GM10266 (cell line): ENCODE measurements around the gene BEAN1.

ENCODE experiments used
- DNase-seq: peaks from one replicate; pipeline ENCODE4 v3.0.0; 2012; ENCODE audit errors: extremely low spot score
- CTCF ChIP-seq: IDR thresholded peaks from 2 replicates; pipeline ENCODE4 v1.5.1; 2012; ENCODE audit warnings: mild to moderate bottlenecking, low read depth; ENCODE audit not compliant: control insufficient read depth, insufficient read depth; ENCODE audit errors: missing control alignments

The BEAN1 gene

GRCh38 chr16:66414891-66415290, 12.2 kb upstream of the BEAN1 start:
- no peak for DNase-seq

GRCh38 chr16:66416136-66416535, 11.0 kb upstream of the BEAN1 start:
- DNase-seq, result no peak
- no peak for TF ChIP-seq CTCF

More at GRCh38 chr16:66414891-66415290, 12.2 kb upstream of the BEAN1 start:
- no peak for TF ChIP-seq CTCF

- no peak for DNase-seq
Measured at GRCh38 chr16:66416939-66417700, 10.0 kb upstream of the BEAN1 start.

GRCh38 chr16:66418165-66418962, 8.7 kb upstream of the BEAN1 start:
- no peak for TF ChIP-seq CTCF
- DNase-seq, result no peak

More at GRCh38 chr16:66416939-66417700, 10.0 kb upstream of the BEAN1 start:
- TF ChIP-seq CTCF, result no peak

GRCh38 chr16:66419527-66419926, 7.6 kb upstream of the BEAN1 start:
- TF ChIP-seq CTCF, result no peak
- DNase-seq, result no peak

- DNase-seq, result no peak
- no peak for TF ChIP-seq CTCF
Measured at GRCh38 chr16:66420396-66420795, 6.7 kb upstream of the BEAN1 start.

- TF ChIP-seq CTCF, result no peak
Measured at GRCh38 chr16:66421891-66422290, 5.2 kb upstream of the BEAN1 start.

More at GRCh38 chr16:66421891-66422290, 5.2 kb upstream of the BEAN1 start:
- DNase-seq, result no peak
